GM12864 (cell line): Measurements from ENCODE around the gene ERMAP.

Experiments used
- DNase-seq: peaks from one replicate; pipeline ENCODE4 v3.0.0-alpha.2; 2011; ENCODE audit warnings: low read depth
- H3K4me3 ChIP-seq: 2 replicates; pipeline ENCODE4 v1.5.1; 2011; ENCODE audit warnings: mild to moderate bottlenecking, low read depth, low read length, control low read depth
- CTCF ChIP-seq: IDR thresholded peaks from 2 replicates; pipeline ENCODE4 v1.5.1; 2011; ENCODE audit warnings: low read depth, mild to moderate bottlenecking, moderate library complexity, low read length, control low read depth, inconsistent platforms; ENCODE audit errors: missing control alignments

ERMAP gene

GRCh38 chr1:42786097-42786496, 30.8 kb upstream of the ERMAP start:
- no peak for DNase-seq
- no peak overlapping the region for H3K4me3 ChIP-seq
- no peak for TF ChIP-seq CTCF

GRCh38 chr1:42788021-42788420, 28.9 kb upstream of the ERMAP start:
- TF ChIP-seq CTCF: no peak
- DNase-seq: no peak
- H3K4me3 ChIP-seq: no peak overlapping the region

- no peak overlapping the region for H3K4me3 ChIP-seq
- TF ChIP-seq CTCF: no peak
- no peak for DNase-seq
Observed at GRCh38 chr1:42793824-42794223, 23.1 kb upstream of the ERMAP start.

- H3K4me3 ChIP-seq: no peak overlapping the region
- DNase-seq: no peak
- TF ChIP-seq CTCF: no peak
Observed at GRCh38 chr1:42797414-42797813, 19.5 kb upstream of the ERMAP start.

GRCh38 chr1:42797979-42798378, 18.9 kb upstream of the ERMAP start:
- no peak for TF ChIP-seq CTCF

GRCh38 chr1:42801832-42802473, 15.0 kb upstream of the ERMAP start:
- DNase-seq: no peak
- no peak for TF ChIP-seq CTCF
- no peak overlapping the region for H3K4me3 ChIP-seq

More at GRCh38 chr1:42797979-42798378, 18.9 kb upstream of the ERMAP start:
- H3K4me3 ChIP-seq: no peak overlapping the region
- no peak for DNase-seq

GRCh38 chr1:42806171-42806570, 10.8 kb upstream of the ERMAP start:
- TF ChIP-seq CTCF: no peak
- H3K4me3 ChIP-seq: no peak overlapping the region
- DNase-seq: no peak
